ENCODE measurements around the gene AKAP12.

AKAP12 gene

GRCh38 chr6:151402228-151402627 is 162.5 kb downstream of the AKAP12 start:
- DNase-seq (ENCODE audit: low read depth, low spot score) = no peak
- no peaks in the 10 kb centered on the region for H3K27me3 ChIP-seq (ENCODE audit: insufficient read depth, insufficient read length)
- no peaks in the 10 kb centered on the region for H3K9me3 ChIP-seq (ENCODE audit: insufficient read depth, low read length)
- H3K4me1 ChIP-seq (ENCODE audit: insufficient read depth, insufficient read length) = no peaks in the 10 kb centered on the region
- TF ChIP-seq SUZ12 (IDR thresholded peaks at IDR 0.05; ENCODE audit: extremely low read depth, insufficient read depth, insufficient read length) (no peak), YY1 (IDR thresholded peaks at IDR 0.05; ENCODE audit: insufficient read depth, insufficient read length) (no peak), ZNF274 (IDR thresholded peaks at IDR 0.05; ENCODE audit: low read depth, low read length) (no peak)
- peaks cover 51% of the 10 kb centered on the region for H3K36me3 ChIP-seq (ENCODE audit: insufficient read depth, insufficient read length, low read length)
- H3K9ac ChIP-seq (ENCODE audit: insufficient read length, low read depth) = no peak overlapping the region
- H3K4me3 ChIP-seq (ENCODE audit: insufficient read length, low read depth) = no peak overlapping the region

- Histone ChIP-seq H3K27me3 (ENCODE audit: insufficient read depth, insufficient read length) (no peaks in the 10 kb centered on the region), H3K4me3 (ENCODE audit: insufficient read length, low read depth) (no peak overlapping the region), H3K36me3 (ENCODE audit: insufficient read depth, insufficient read length, low read length) (peaks cover 46% of the 10 kb centered on the region), H3K9ac (ENCODE audit: insufficient read length, low read depth) (no peak overlapping the region), H3K4me1 (ENCODE audit: insufficient read depth, insufficient read length) (no peaks in the 10 kb centered on the region), H3K9me3 (ENCODE audit: insufficient read depth, low read length) (no peaks in the 10 kb centered on the region)
- TF ChIP-seq ZNF274 (IDR thresholded peaks at IDR 0.05; ENCODE audit: low read depth, low read length) = no peak
- TF ChIP-seq SUZ12 (IDR thresholded peaks at IDR 0.05; ENCODE audit: extremely low read depth, insufficient read depth, insufficient read length) = no peak
- no peak for TF ChIP-seq YY1 (IDR thresholded peaks at IDR 0.05; ENCODE audit: insufficient read depth, insufficient read length)
- no peak for DNase-seq (ENCODE audit: low read depth, low spot score)
These were observed 164.1 kb downstream of the AKAP12 start for GRCh38 chr6:151403919-151404308.
